Left ventricle myocardium inferior (tissue), 1 donor: ENCODE measurements around the gene AFAP1L2. TPM values are rescaled to one million over a fixed set of nuclear protein-coding genes. Genes with fewer than 3 reads are reported as not detected.

ENCODE experiments used
- DNase-seq: peaks from one replicate; pipeline ENCODE4 v3.0.0-alpha.2; 2020
- H3K27ac ChIP-seq: fragments of 200-600 bp; replicated peaks from 2 replicates; pipeline ENCODE4 v1.8.0; 2021
- H3K27me3 ChIP-seq: fragments of 200-600 bp; 2 replicates; pipeline ENCODE4 v1.8.0; 2021; ENCODE audit warnings: low read depth
- H3K36me3 ChIP-seq: fragments of 200-600 bp; 2 replicates; pipeline ENCODE4 v1.8.0; 2021
- H3K4me1 ChIP-seq: fragments of 200-600 bp; 2 replicates; pipeline ENCODE4 v1.8.0; 2021
- H3K4me3 ChIP-seq: fragments of 200-600 bp; 2 replicates; pipeline ENCODE4 v1.8.0; 2021; ENCODE audit warnings: mild to moderate bottlenecking, moderate library complexity
- H3K9me3 ChIP-seq: fragments of 200-600 bp; replicated peaks from 2 replicates; pipeline ENCODE4 v1.8.0; 2021
- intact Hi-C: fragments of 100-400 bp; cut with micrococcal nuclease; formaldehyde crosslinking; loops from one replicate; pipeline ENCODE4 v1.11.0; 2022
- total RNA-seq: library from RNA; stranded (reverse); fragmentation: NEBNext Ultra II Directional; extraction: Animal tissue kit (Norgen Biotek cat#: 25700); gene quantifications from one replicate; pipeline ENCODE4 v1.2.1, GENCODE V29; 2021
- TF ChIP-seq, protein P1 (sequence below): fragments of 200-600 bp; IDR thresholded peaks from 2 replicates; pipeline ENCODE4 v1.8.0; 2021; ENCODE audit warnings: antibody characterized with exemption, mild to moderate bottlenecking, borderline replicate concordance
- donor health status: DM: no; HTN: yes; CAD: no; lungs with severe emphysema.

AFAP1L2 gene
- total RNA-seq, 1 donor from 2014 or later = 7.0 TPM

DNA sequence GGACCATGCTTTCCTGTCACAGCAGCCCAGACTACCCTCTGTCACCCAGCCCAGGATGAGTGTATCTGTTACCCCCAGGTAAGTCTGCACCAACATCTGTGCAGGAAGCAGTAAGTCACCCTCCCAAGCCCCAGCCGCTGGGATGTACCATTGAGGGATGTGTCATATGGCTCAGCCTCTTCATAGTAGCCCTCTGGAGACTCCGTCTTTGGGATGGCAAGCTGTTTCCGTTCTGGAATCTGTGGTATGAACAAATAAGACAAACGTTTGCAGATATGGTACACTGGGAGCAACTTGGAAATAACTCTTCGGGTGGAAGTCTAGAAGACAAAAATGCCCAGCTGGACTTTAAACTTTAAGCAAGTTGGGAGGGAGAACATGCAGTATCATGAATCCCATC is 81.3 kb downstream of the AFAP1L2 start:
- H3K27me3 ChIP-seq = no peaks in the 10 kb centered on the region
- H3K36me3 ChIP-seq = no peaks in the 10 kb centered on the region
- no peak overlapping the region for H3K4me3 ChIP-seq
- no peaks in the 10 kb centered on the region for H3K9me3 ChIP-seq
- DNase-seq = no peak
- H3K4me1 ChIP-seq = peaks cover 34% of the 10 kb centered on the region
- H3K27ac ChIP-seq = no peak overlapping the region
- intact Hi-C loops = no loop called here
- TF ChIP-seq, protein P1, sequence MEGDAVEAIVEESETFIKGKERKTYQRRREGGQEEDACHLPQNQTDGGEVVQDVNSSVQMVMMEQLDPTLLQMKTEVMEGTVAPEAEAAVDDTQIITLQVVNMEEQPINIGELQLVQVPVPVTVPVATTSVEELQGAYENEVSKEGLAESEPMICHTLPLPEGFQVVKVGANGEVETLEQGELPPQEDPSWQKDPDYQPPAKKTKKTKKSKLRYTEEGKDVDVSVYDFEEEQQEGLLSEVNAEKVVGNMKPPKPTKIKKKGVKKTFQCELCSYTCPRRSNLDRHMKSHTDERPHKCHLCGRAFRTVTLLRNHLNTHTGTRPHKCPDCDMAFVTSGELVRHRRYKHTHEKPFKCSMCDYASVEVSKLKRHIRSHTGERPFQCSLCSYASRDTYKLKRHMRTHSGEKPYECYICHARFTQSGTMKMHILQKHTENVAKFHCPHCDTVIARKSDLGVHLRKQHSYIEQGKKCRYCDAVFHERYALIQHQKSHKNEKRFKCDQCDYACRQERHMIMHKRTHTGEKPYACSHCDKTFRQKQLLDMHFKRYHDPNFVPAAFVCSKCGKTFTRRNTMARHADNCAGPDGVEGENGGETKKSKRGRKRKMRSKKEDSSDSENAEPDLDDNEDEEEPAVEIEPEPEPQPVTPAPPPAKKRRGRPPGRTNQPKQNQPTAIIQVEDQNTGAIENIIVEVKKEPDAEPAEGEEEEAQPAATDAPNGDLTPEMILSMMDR = no peak

DNA sequence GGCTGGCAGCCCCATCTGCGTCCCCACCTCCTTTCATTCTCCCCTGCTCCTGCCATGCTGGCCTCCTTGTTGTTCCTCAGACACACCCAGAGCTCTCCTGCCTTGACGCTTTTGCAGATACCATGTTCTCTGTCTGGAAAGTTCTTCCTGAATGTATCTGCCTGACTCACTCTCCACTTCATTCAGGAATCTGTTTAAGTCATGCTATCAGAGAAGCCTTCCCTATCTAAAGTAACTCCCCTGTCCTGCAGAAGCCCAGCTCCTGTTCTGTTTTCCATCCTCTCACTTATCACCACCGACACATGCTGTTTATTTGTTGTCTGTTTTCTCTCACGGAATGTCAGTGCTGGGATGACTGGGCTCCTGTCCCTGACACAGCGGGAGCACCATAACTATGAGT is 82.0 kb downstream of the AFAP1L2 start:
- intact Hi-C loops = no loop called here
- no peak for DNase-seq

DNA sequence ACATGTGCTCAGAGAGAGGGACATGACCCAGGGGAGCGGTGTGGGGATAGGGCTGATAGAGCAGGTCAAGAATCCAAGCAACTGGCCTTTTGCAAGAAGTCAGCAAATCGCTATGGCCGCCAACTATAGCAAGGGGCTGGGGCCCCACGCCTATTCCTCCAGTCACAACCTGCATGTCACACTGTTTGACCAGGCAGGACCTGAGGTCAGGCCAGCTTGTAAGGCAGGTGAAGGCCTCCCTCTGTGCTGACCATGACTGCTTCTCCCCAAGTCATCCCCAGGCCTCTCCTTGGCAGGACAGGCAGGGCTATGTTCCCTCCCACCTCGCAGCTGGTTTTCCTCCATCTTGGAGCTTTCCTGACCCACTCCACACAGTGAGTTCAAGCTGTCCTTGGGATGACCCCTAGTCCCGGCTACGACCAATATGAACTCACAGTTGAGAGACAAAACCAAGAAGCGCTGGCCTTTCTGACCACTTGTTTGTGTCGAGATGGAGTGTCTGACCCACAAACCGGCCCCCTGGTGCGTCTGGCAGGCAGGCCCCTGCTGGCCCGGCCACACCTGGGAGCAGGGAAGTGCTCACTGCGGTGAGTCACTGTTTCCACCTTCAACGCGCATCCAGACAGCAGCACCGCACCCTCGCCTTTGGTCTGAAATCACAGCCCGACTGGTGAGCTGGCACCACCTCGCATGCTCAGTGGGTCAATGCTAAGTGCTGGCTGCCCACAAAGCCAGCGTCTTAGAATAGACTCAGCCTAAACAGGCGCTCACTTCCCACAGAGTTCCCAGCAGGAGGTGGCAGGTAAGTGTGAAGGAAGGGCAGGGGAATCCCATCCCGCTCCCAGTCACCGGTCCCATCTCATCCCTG is 83.8 kb downstream of the AFAP1L2 start:
- peaks cover 26% of the 10 kb centered on the region for H3K4me1 ChIP-seq
- no peak overlapping the region for H3K27ac ChIP-seq
- H3K27me3 ChIP-seq = no peaks in the 10 kb centered on the region
- TF ChIP-seq, protein P1 = no peak
- H3K36me3 ChIP-seq = no peaks in the 10 kb centered on the region
- H3K4me3 ChIP-seq = no peak overlapping the region
- intact Hi-C loops = no loop called here
- H3K9me3 ChIP-seq = no peaks in the 10 kb centered on the region
- DNase-seq = no peak

More for the DNA sequence above, 82.0 kb downstream of the AFAP1L2 start:
- Histone ChIP-seq H3K36me3 (no peaks in the 10 kb centered on the region), H3K27ac (peak overlapping the region; percentile 49), H3K4me3 (no peak overlapping the region), H3K9me3 (no peaks in the 10 kb centered on the region), H3K27me3 (no peaks in the 10 kb centered on the region), H3K4me1 (peaks cover 28% of the 10 kb centered on the region)
- TF ChIP-seq, protein P1 = no peak

DNA sequence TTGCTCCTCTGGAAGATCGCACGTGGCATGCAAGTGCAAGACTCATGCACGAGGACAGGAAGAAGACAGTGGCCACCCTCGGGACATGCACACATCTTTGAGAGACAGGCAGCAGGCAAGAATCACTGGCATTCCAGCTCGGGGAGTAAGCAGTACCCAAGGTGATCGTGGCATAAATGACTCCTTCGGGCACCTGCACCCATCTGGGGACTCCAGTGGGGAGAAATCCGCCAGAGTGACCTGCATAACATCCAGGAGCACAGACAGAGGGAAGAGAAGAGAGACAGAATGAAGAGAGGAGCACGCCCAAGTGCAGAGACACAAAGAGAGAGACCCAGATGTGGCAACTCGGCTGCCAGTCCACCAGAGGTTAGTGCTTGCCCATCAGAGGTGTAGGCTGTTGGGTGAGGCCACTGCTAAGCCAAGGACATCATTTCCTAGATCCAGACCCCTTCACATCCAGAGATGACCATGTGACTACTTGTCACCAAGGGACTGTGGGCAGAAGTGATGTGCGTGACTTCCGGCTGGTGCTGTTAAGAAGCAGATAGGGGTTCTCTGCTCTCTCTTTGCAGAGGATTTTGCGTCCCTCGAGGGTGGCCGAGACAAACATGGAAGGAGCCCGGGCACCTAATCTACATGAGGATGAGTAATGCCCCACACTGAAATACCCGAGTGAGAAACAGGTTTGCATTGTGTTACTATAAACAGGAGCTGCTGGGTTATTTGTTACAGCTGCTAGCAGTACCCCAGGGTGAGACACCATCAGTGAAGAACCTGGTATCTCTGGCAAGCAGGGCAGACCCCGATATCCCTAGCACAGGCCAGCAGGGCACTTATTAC is 84.7 kb downstream of the AFAP1L2 start:
- TF ChIP-seq, protein P1 = no peak
- Histone ChIP-seq H3K27me3 (no peaks in the 10 kb centered on the region), H3K27ac (no peak overlapping the region), H3K36me3 (no peaks in the 10 kb centered on the region), H3K9me3 (no peaks in the 10 kb centered on the region), H3K4me1 (peaks cover 26% of the 10 kb centered on the region), H3K4me3 (no peak overlapping the region)
- intact Hi-C loops = no loop called here
- no peak for DNase-seq

DNA sequence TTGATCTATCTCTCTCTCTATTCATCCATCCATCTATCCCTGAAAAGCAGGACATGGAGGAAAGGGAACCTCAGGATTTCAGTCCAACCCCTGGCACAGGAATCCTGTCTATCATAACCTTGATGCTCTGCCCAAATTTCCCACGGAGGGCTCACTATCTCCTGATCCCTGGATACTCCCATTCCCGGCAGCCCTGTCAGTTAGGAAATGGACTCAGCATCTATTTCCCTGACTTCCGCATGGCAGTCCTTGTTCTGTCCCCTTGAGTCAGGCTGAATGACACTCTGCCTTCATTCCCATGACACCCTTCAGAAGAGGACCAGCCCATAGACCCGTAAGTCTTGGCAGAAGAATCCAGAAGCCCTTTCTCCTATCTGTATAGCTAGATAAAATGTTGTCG is 87.6 kb downstream of the AFAP1L2 start:
- intact Hi-C loops = no loop called here
- no peaks in the 10 kb centered on the region for H3K27me3 ChIP-seq
- peaks cover 15% of the 10 kb centered on the region for H3K36me3 ChIP-seq
- H3K27ac ChIP-seq = no peak overlapping the region
- DNase-seq = no peak
- no peak overlapping the region for H3K4me3 ChIP-seq
- peaks cover 15% of the 10 kb centered on the region for H3K4me1 ChIP-seq
- TF ChIP-seq, protein P1 = no peak
- no peaks in the 10 kb centered on the region for H3K9me3 ChIP-seq
